ENCODE results near the gene MX1.

DNA sequence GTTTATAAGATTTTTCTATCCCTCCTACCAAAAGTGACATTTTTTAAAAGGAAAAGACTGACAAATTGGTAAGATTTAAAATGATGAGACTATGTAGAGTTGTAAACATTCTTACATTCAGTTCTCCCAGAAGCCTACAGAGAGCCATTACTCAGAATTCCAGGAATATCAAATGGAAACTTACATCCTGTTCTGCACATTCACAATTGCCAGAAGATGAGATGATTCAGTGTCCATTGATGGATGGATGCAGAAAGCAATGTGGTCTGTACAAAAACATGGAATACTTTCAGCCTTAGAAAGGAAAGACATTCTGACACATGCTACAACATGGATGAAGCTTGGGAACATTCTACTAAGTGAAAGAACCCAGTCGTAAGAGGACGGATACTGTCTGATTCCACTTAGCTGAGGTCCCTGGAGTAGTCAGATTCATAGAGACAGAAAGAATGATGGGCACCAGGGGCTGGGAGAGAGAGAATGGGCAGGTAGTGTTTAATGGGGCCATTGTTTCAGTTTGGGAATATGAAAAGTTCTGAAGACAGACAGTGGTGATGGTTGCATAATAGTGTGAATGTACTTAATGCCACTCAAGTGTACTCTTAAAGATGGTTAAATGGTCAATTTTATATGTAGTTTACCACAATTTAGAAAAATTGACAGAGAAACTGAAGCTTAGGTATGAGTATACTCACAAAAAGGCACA, 16.6 kb downstream of the MX1 start:
- TF ChIP-seq, protein P1, sequence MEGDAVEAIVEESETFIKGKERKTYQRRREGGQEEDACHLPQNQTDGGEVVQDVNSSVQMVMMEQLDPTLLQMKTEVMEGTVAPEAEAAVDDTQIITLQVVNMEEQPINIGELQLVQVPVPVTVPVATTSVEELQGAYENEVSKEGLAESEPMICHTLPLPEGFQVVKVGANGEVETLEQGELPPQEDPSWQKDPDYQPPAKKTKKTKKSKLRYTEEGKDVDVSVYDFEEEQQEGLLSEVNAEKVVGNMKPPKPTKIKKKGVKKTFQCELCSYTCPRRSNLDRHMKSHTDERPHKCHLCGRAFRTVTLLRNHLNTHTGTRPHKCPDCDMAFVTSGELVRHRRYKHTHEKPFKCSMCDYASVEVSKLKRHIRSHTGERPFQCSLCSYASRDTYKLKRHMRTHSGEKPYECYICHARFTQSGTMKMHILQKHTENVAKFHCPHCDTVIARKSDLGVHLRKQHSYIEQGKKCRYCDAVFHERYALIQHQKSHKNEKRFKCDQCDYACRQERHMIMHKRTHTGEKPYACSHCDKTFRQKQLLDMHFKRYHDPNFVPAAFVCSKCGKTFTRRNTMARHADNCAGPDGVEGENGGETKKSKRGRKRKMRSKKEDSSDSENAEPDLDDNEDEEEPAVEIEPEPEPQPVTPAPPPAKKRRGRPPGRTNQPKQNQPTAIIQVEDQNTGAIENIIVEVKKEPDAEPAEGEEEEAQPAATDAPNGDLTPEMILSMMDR (IDR thresholded peaks at IDR 0.05; ENCODE audit: extremely low read depth in 1 of 2, insufficient read depth in 1 of 2, low read depth in 1 of 2, low read length in 2 of 2): no peak
- no peak for TF ChIP-seq POLR2AphosphoS5 (IDR thresholded peaks at IDR 0.05; ENCODE audit: insufficient read depth, low read depth, low read length)
- no peak for TF ChIP-seq EZH2 (IDR thresholded peaks at IDR 0.05; ENCODE audit: borderline replicate concordance, low read depth, low read length, severe bottlenecking)

Data from endothelial cell of umbilical vein (primary cell).